Ovary (tissue), 9 donors: Measurements from ENCODE around the gene MUCL3. TPM values are rescaled to one million over a fixed set of nuclear protein-coding genes. Genes with fewer than 3 reads are reported as not detected.
"Not testable (repeated sequence)": the region's sequence is repeated elsewhere in the genome, so short reads cannot be mapped to it uniquely, and the experiment has no call there.

ENCODE experiments used
- DNase-seq, 5 donors: peaks; one replicate each; pipeline ENCODE4 v3.0.0-alpha.2; 2019 to 2020
- H3K27ac ChIP-seq, 2 donors: fragments of 200-600 bp; one replicate each; pipeline versions ENCODE4 v1.5.1 to v1.8.0; 2019 to 2022
- H3K27me3 ChIP-seq: fragments of 200-600 bp; one replicate; pipeline ENCODE4 v1.8.0; 2022
- H3K36me3 ChIP-seq: fragments of 200-600 bp; sonication (generic); one replicate; pipeline ENCODE4 v1.5.1; 2019
- H3K4me1 ChIP-seq: one replicate; pipeline ENCODE4 v1.8.1; 2013; ENCODE audit warnings: mild to moderate bottlenecking, moderate library complexity; ENCODE audit not compliant: insufficient read depth
- H3K4me3 ChIP-seq: fragments of 200-600 bp; sonication (generic); one replicate; pipeline ENCODE4 v1.5.1; 2017
- H3K9me3 ChIP-seq, 2 donors: fragments of 200-600 bp in 1 of 2; sonication (generic) in 1 of 2; one replicate each; pipeline versions ENCODE4 v1.5.1 to v1.8.1; 2013 to 2019; ENCODE audit warnings: mild to moderate bottlenecking in 1 of 2, moderate library complexity in 1 of 2
- EP300 ChIP-seq: sonication (generic); formaldehyde crosslinking; IDR thresholded peaks from one replicate; pipeline ENCODE4 v1.6.1; 2017; ENCODE audit warnings: antibody characterized with exemption
- POLR2A ChIP-seq: fragments of 450-650 bp; IDR thresholded peaks from one replicate; pipeline ENCODE4 v1.6.1; 2017; ENCODE audit warnings: antibody characterized with exemption, mild to moderate bottlenecking, moderate library complexity
- WGBS, 3 donors: extraction: QIAGEN DNeasy Blood & Tissue Kit in 1 of 3; methylation state at CpG; one replicate each; pipeline versions ENCODE4 v1.1.5 to v1.1.7; 2013 to 2017; 5-methylcytosine and 5-hydroxymethylcytosine counted together
- intact Hi-C, 4 donors: fragments of 100-400 bp; cut with DNase I; formaldehyde crosslinking; loops; one replicate each; pipeline versions ENCODE4 v1.11.0 to v1.15.1; 2022 to 2023
- polyA plus RNA-seq, 2 donors: library from polyadenylated mRNA; stranded (reverse); fragments of 200-250 nt in 1 of 2; fragments of 350-450 nt in 1 of 2; fragmentation: Illumina TruSeq in 1 of 2; extraction: RNeasy Lipid Tissue Mini Kit (QIAGEN cat#74804) in 1 of 2; gene quantifications; one replicate each; pipeline ENCODE4 v1.2.3, GENCODE V29; 2013 to 2014
- total RNA-seq, 7 donors: library from RNA; depleted of rRNA in 2 of 7; stranded (reverse); fragments of >200 nt in 2 of 7; fragmentation: NEBNext Ultra II Directional in 3 of 7; extraction: Animal tissue kit (Norgen Biotek cat#: 25700) in 3 of 7; gene quantifications; one replicate each; pipeline versions ENCODE4 v1.1.0 to v1.2.4, GENCODE V29; 2016 to 2023
- TF ChIP-seq, protein P1 (sequence below), 3 donors: fragments of 450-650 bp in 2 of 3; fragments of 200-600 bp in 1 of 3; IDR thresholded peaks; one replicate each; pipeline versions ENCODE4 v1.5.1 to v1.8.0; 2016 to 2022; ENCODE audit warnings: antibody characterized with exemption in 3 of 3, mild to moderate bottlenecking in 1 of 3
- donor health status: DM: no; HTN: no; CAD: no; lungs with moderate emphysema.
- donor health status: DM: no; HTN: no; CAD: no.
- donor health status: Bipolar disorder and iron deficiency.
- donor health status: DM: yes; HTN: yes; CAD: no.
- donor health status: DM: no; HTN: no; CAD: no.
- donor health status: DM: yes; HTN: yes; CAD: no.

Gene MUCL3
- total and polyA plus RNA-seq, 9 donors: under 0.01 TPM; not detected in 8

DNA sequence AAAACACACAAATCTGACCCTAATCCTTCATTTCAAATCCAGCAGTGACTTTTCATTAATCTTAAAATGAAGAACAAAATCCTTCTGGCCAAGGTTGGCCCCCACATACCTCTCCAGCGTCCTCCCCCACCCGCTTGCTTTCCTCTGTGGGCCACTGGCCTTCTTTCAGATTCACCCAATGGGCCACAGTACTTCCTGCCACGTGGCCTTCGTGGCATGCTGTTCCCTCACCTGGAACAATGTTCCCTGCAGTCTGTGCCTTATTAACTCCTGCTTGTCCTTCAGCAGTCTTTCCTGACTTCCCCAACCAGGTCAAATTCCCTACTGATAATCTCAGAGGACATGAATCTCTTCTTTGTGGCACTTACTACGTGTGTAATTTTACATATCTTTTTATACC lies 38.1 kb upstream of the MUCL3 start:
- H3K9me3 ChIP-seq: no peaks in the 10 kb centered on the region
- no peaks in the 10 kb centered on the region for H3K36me3 ChIP-seq
- no peak overlapping the region for H3K27ac ChIP-seq
- TF ChIP-seq EP300 (no peak), POLR2A (no peak)
- TF ChIP-seq, protein P1, sequence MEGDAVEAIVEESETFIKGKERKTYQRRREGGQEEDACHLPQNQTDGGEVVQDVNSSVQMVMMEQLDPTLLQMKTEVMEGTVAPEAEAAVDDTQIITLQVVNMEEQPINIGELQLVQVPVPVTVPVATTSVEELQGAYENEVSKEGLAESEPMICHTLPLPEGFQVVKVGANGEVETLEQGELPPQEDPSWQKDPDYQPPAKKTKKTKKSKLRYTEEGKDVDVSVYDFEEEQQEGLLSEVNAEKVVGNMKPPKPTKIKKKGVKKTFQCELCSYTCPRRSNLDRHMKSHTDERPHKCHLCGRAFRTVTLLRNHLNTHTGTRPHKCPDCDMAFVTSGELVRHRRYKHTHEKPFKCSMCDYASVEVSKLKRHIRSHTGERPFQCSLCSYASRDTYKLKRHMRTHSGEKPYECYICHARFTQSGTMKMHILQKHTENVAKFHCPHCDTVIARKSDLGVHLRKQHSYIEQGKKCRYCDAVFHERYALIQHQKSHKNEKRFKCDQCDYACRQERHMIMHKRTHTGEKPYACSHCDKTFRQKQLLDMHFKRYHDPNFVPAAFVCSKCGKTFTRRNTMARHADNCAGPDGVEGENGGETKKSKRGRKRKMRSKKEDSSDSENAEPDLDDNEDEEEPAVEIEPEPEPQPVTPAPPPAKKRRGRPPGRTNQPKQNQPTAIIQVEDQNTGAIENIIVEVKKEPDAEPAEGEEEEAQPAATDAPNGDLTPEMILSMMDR (IDR thresholded peaks at IDR 0.05): no peak
- WGBS, 3 donors: 25 to 39% (median 25%) methylated on average over 5 of the region's 5 CpGs
- no peaks in the 10 kb centered on the region for H3K4me1 ChIP-seq
- H3K27me3 ChIP-seq: no peaks in the 10 kb centered on the region
- no peak overlapping the region for H3K4me3 ChIP-seq
- no peak for DNase-seq
- intact Hi-C loops: no loop called here

DNA sequence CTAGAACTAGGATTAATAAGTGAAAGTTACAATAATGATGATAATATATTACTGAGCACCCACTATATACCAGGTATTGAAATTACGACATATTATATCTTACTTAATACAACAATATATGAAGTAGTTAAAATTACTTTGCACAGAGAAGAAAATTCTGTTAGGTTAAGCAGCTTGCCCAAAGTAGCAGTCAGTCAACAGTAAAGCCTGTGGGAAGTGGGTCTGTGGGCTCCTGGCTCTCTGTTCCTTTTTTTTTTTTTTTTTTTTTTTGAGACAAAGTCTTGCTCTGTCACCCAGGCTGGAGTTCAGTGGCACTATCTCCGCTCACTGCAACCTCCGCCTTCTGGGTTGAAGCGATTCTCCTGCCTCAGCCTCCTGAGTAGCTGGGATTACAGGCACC lies 37.5 kb upstream of the MUCL3 start:
- intact Hi-C loops: no loop called here
- WGBS, 3 donors: 88 to 97% (median 90%) methylated on average over 4 of the region's 4 CpGs

DNA sequence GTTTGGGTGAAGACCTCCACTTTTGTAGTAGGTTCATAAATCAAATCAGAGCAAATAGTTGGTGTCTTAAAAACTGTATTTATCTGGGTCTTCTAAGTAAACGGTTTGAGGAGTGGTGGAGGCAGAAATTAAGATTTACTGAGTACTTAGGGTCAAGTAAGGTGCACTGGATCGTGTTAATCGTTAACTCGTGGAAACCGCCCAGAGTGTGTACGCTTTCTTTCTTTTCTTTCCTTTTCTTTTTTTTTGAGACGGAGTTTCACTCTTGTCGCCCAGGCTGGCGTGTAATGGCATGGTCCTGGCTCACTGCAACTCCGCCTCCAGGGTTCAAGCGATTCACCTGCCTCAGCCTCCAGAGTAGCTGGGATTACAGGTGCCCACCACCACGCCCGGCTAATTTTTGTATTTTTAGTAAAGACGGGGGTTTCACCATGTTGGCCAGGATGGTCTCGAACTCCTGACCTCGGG lies 33.4 kb upstream of the MUCL3 start:
- WGBS, 3 donors: 26 to 33% (median 28%) methylated on average over 16 of the region's 16 CpGs
- DNase-seq, intact Hi-C loops, H3K27ac ChIP-seq, H3K36me3 ChIP-seq, H3K9me3 ChIP-seq, H3K4me1 ChIP-seq, H3K27me3 ChIP-seq: not testable (repeated sequence)
- H3K4me3 ChIP-seq: peak overlapping the region; percentile 86

More for the DNA sequence above, 37.5 kb upstream of the MUCL3 start:
- Histone ChIP-seq H3K9me3 (no peaks in the 10 kb centered on the region), H3K27me3 (no peaks in the 10 kb centered on the region), H3K27ac (no peak overlapping the region), H3K36me3 (no peaks in the 10 kb centered on the region), H3K4me3 (no peak overlapping the region), H3K4me1 (no peaks in the 10 kb centered on the region)
- TF ChIP-seq EP300 (no peak), POLR2A (no peak)
- TF ChIP-seq, protein P1 (IDR thresholded peaks at IDR 0.05): no peak
- DNase-seq: no peak

DNA sequence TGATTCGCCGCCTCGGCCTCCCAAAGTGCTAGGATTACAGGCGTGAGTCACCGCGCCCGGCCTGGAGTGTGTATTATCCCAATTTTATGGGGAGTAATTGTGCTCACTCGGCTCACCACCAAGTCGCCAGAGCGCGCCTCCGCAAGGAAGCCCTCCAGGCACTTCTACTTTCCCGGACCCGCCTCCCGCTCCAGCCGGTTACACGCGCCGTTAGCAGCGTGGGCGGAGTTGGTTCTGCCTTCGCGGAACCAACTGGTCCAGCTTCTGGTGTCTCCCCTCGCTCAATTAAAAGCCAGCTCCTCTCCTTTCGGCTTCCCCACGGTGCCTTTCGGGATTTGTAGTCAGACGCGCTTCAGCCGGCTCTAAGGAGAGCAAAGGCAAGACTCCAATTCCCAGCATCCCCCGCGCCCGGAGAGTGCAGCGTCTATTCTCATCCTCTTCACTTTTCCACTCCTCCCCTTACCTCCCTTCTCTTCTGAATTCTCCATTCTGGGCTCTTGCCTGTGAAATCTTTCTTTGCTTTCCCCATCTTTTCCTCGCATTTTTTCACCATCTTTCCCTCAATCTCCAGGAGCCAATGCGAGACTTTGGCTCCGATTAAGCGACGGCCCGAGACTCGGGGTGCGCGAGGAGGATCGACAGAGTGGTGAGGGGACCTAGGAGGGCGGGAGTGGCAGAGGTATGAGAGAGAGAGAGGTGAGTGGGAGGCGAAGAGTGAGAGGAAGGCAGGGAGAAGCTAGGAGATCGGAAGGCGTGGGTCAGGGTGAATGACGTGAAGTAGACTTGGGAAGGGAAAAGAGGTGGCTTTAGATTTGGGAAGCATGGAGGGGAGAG lies 32.8 kb upstream of the MUCL3 start, which contains the start of gene GTF2H4:
TSS of gene GTF2H4 (plus strand) at position 450 of the 834 bp plus-strand sequence.
- DNase-seq: peak; percentile 94 to 97 (median 95)
- peak; percentile 5 for TF ChIP-seq POLR2A
- no peak for TF ChIP-seq EP300
- TF ChIP-seq, protein P1 (IDR thresholded peaks at IDR 0.05): no peak
- no peaks in the 10 kb centered on the region for H3K9me3 ChIP-seq
- 0 to 2% (median 1%) methylated on average over 49 of the region's 49 CpGs for WGBS, 3 donors
- no peak within 1 kb of the TSS for H3K27ac ChIP-seq
- intact Hi-C loops: no loop called here
- H3K4me1 ChIP-seq: peaks cover 5% of the 10 kb centered on the region
- H3K4me3 ChIP-seq: peak within 1 kb of the TSS; percentile 86
- H3K36me3 ChIP-seq: no peaks in the 10 kb centered on the region
- no peaks in the 10 kb centered on the region for H3K27me3 ChIP-seq

DNA sequence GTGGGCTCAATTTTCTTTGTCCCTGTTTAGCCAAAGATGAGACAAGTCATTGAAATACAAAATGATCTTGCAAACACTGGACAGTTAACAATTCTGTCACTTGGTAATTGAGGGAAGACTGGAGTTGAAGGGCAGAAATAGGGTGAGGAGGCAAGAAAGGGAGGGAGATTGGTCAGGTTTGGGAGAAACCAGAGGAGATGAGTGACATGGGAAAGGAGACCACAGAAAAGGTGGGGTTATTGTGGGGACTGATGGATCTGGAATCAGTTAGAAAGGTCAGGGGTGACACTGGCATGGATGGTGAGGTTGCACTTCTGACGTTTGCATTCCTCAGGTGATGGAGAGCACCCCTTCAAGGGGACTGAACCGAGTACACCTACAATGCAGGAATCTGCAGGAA lies 32.1 kb upstream of the MUCL3 start:
- Histone ChIP-seq H3K4me3 (peak overlapping the region; percentile 86), H3K27ac (no peak overlapping the region), H3K4me1 (peaks cover 7% of the 10 kb centered on the region), H3K9me3 (no peaks in the 10 kb centered on the region), H3K36me3 (no peaks in the 10 kb centered on the region), H3K27me3 (no peaks in the 10 kb centered on the region)
- TF ChIP-seq, protein P1 (IDR thresholded peaks at IDR 0.05): no peak
- no peak for DNase-seq
- WGBS, 3 donors: 16 to 35% (median 23%) methylated on average over 2 of the region's 2 CpGs
- intact Hi-C loops: no loop called here

DNA sequence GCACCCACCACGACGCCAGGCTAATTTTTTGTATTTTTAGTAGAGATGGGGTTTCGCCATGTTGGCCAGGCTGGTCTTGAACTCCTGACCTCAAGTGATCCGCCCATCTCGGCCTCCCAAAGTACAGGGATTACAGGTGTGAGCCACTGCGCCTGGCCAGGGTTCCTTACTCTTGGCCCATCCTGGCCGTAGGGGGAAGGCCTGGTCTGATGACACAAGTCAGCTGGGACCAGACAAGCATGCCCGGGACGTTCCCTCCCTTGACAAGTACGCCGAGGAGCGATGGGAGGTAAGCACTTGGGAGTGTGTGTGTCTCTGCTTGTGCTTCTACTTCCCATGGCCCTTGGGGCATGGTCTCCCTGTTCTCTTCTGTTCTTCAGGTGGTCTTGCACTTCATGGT lies 30.3 kb upstream of the MUCL3 start:
- H3K36me3 ChIP-seq, H3K4me1 ChIP-seq, H3K9me3 ChIP-seq, H3K4me3 ChIP-seq, H3K27me3 ChIP-seq, H3K27ac ChIP-seq, intact Hi-C loops, DNase-seq: not testable (repeated sequence)
- 84 to 87% (median 86%) methylated on average over 12 of the region's 12 CpGs for WGBS, 3 donors
